Measurements from ENCODE around the gene PRR5L.

The PRR5L gene

DNA sequence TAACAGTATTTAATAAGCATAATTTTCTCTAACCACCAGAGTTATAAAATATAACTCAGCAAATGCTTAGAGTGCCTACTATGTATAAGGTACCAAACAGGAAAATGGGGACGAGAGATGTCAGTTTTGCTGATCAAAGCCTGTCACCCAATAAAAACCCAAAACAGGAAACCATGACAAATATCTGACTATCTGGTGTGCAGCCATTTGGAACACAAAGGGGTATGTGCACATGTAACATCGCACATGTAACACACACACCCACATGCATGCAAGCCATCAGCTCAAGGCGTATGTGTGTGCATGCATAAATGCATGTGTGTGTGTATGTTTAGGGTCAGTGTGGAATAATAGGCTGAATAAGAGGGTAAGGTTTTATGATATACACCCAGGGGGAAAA, 64.2 kb downstream of the PRR5L start:
- TF ChIP-seq, protein P1, sequence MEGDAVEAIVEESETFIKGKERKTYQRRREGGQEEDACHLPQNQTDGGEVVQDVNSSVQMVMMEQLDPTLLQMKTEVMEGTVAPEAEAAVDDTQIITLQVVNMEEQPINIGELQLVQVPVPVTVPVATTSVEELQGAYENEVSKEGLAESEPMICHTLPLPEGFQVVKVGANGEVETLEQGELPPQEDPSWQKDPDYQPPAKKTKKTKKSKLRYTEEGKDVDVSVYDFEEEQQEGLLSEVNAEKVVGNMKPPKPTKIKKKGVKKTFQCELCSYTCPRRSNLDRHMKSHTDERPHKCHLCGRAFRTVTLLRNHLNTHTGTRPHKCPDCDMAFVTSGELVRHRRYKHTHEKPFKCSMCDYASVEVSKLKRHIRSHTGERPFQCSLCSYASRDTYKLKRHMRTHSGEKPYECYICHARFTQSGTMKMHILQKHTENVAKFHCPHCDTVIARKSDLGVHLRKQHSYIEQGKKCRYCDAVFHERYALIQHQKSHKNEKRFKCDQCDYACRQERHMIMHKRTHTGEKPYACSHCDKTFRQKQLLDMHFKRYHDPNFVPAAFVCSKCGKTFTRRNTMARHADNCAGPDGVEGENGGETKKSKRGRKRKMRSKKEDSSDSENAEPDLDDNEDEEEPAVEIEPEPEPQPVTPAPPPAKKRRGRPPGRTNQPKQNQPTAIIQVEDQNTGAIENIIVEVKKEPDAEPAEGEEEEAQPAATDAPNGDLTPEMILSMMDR (IDR thresholded peaks at IDR 0.05; ENCODE audit: extremely low read depth, missing control alignments), result no peak
- DNase-seq (ENCODE audit: low spot score), result no peak

DNA sequence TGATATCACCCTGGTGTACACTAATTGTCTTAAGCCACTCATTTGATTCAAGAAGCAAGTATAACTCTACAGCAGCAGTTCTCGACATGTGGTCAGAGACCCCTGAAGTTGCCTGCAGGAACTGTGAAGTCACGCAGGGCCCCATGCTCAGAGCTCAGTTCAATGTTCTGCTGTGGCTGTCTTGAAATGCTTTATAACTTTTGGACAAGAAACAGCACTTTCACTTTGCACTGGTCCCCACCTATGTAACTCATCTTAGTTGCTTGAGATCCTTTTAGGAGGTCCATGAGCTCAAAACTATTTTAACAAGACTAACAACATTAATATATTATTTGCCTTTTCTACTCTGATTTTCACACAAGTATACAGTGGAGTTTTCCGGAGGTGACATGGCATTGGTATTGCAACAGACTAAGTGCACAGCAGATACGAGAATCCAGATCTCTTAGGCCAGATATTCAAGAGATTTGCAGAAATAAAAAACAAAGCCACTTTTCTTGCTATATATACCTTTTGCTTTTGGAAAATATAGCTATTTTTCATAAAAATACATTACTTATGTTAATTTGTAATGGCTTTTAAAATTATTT, 64.8 kb downstream of the PRR5L start:
- DNase-seq (ENCODE audit: low spot score), result no peak
- TF ChIP-seq, protein P1 (IDR thresholded peaks at IDR 0.05; ENCODE audit: extremely low read depth, missing control alignments), result no peak

DNA sequence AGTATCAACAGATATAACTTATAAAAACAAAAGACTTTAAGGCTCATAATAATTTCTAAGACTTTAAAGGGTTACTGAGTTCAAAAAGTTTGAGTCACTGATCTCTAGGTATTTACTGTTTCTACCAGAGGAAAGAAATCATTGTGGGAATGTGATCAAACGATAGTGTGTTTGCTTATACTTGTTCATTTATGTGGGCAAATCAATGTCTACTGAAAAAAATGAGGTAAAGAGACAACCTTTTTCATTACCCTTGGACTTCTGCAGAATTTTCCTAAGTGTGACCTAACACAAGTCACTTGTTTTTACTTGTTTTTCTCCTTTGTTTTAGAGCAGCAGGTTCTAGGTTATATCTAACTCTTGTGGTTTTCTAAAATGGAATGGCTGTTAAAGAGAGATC, 65.4 kb downstream of the PRR5L start:
- TF ChIP-seq, protein P1 (IDR thresholded peaks at IDR 0.05; ENCODE audit: extremely low read depth, missing control alignments), result no peak
- no peak for DNase-seq (ENCODE audit: low spot score)

DNA sequence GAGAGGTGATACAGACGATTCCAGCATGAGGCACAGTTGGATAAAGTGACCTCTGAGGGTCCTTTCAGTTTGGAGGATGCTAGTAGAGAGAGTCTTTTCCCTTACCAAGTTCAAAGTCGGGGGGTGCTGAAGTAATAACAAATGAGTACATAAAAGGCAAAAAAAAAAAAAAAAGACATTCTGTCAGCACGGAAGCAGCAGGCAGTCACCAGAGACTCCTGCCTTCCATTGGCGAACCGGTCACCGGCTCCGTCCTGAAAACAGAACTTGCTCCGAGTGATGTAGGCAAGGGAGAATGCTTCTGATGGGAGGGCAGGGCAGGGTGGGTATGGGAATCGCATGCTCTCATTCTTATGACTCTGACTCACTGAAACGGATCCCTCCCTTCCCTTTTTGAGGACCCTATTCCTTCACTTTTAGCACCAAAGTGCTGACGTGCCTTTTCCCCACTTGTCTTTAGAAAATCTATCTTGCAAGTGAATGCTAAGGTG, 65.9 kb downstream of the PRR5L start:
- no peak for DNase-seq (ENCODE audit: low spot score)
- TF ChIP-seq, protein P1 (IDR thresholded peaks at IDR 0.05; ENCODE audit: extremely low read depth, missing control alignments), result no peak

DNA sequence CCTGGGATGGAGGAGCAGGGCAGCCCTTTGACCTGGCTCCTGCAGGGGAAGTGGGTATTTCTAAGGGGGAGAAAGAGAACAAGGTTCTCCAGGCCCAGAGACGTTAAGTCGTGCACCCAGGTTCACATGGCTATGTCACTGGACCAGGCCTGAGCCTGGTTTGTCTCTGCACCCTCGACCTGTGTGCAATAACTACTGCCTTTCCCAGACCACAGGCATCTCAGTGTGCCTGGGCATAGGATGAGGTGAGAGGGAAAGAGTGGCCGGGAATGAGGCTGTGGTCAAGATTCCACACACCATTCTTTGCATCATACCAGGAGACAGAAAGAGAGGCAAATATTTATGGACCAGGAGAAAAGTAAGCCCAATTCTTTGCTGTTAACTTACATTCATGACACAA, 66.8 kb downstream of the PRR5L start:
- TF ChIP-seq, protein P1 (IDR thresholded peaks at IDR 0.05; ENCODE audit: extremely low read depth, missing control alignments), result no peak
- no peak for DNase-seq (ENCODE audit: low spot score)

DNA sequence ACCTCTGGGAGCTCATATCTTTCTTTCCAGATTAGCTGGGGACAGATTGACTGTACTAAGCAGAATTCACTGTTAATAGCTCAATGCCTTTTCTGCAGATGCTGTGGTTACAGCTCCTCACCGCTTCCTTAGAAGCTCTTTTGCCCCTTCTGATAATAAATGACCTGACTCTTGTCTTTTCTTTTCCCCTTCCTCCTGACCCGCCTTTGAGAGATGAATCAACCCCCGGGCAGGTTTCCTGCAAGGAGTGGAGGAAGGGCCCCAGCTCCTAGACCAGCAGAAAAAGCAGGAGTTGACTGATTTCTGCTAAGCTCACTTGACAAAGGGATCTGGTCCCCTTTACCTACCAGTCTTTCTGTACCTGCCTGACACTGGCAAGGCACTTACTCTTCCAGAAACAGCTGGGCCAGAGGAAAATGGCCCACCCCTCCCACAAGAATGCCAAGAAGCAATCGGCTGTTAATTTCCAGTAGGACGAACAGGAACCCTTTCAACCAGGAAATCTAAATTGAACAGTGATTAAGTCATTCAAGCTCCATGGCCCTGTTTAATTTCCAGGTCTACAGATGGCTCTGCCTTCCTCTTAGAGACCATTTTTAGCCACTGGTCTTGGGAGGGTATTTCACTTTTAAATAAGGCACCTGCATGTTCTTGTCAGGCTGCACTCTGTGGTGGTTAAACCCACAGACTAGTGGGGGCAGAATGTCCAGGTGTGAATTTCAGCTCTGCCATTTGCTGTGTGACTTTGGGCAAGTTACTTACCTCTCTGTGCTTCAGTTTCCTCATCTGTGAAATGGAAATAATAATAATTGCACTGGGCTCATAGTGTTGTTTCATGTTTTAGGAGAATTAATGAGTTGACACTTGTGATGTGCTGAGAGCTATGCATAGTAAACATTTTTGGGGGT, 67.5 kb downstream of the PRR5L start:
- no peak for DNase-seq (ENCODE audit: low spot score)
- TF ChIP-seq, protein P1 (IDR thresholded peaks at IDR 0.05; ENCODE audit: extremely low read depth, missing control alignments), result no peak

Measured in GM20000 (cell line).